DMS153 (cell line): Measurements from ENCODE around the gene NEK6.

Experiments used
- DNase-seq: peaks from one replicate; lab custom pipeline; 2025; lab: John Stamatoyannopoulos, UW

NEK6 gene

GRCh38 chr9:124354346-124355038 is 96.7 kb downstream of the NEK6 start:
- no peak for DNase-seq

DNA sequence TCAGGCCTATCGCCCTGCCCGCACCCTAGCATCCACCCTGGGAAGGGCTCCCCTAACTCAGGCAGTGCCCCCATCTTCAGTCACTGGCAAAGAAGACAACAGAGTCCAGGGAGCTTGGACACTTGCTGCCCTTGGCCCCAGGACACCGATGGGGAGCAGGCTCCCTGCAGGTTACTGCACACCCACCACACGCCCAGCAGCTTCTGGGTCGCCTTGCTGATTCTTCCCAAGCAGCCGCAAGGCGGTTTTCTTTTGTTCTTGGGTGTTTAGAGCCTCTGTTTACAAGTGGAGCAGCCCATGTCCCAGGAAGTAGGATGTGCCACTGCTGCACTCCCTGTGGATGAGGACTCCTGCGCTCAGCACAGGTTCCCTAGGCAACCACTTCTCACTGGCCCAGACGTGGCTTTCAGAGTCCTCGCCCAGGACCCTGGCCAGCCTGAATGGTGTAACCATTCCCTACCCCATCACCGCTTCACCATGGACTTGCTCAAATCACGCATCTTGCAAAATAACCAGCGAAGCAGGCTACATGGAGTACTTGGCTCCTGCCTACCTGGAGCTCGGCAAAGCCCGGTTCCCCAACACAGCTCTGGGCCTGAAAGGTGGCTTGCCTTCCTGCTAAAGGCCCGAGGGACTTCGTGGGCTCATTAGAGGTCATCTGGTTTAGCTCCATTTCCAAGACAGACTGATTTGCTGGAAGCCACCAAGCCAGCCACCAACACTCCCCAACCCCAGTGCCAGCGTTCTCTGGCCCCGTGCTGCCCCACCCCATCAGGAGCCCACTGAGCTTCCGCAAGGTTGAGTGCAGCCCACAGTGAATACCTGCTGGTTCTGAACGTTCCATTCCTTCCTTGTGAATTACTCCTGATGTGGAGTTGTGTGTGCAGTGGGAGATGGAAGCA is 97.5 kb downstream of the NEK6 start:
- no peak for DNase-seq

GRCh38 chr9:124355941-124356744 is 98.4 kb downstream of the NEK6 start:
- no peak for DNase-seq

- DNase-seq, result no peak
Observed at GRCh38 chr9:124356745-124357390, 99.1 kb downstream of the NEK6 start.

DNA sequence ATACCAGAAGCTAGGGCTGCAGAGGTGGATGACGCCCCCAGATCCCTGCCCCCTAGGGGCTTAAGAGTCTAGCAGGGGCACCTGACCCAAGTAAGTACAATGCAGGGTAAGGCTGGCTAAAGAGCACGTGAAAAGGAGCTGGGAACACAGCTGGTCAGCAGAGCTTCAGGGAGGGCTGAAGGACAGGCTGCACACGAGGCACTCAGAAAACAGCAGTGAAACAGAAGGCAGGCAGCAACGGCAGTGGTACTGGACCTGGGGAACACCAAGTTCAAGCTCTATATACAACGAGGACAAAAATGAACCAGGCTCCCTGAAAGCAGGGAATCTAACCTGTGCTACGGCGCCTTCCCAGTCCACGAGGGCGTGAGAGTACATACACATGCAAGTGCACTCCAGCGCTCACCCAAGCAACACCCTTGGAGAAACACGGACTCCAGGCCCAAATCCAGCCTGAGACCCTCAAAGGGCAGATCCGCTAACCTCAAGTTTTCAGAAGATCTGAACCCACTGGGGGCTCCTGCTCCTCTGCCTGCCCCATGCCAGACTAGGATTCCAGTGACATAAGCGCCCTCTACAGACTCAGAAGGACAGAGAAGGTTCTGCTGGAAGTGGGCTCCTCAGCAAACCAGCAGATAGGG is 100.1 kb downstream of the NEK6 start:
- DNase-seq, result no peak

DNA sequence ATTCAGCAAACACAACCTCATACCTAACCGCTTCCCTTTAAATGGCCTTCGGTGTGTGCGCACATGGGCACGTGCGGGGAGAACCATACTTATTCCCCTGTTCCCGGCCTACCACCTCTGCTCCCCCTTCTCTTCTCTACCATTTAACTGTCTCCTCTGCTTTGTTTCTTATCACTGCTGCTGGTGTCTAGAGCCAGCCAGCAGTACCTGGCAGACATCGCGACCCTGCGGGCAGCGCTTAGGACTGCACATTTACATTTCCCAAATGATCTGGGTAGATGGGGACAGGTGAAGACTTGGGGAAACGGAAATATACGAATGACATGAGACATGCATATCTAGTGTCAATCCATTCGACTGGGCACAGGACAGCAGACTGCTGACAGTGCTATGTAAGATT is 100.9 kb downstream of the NEK6 start:
- DNase-seq, result no peak

DNA sequence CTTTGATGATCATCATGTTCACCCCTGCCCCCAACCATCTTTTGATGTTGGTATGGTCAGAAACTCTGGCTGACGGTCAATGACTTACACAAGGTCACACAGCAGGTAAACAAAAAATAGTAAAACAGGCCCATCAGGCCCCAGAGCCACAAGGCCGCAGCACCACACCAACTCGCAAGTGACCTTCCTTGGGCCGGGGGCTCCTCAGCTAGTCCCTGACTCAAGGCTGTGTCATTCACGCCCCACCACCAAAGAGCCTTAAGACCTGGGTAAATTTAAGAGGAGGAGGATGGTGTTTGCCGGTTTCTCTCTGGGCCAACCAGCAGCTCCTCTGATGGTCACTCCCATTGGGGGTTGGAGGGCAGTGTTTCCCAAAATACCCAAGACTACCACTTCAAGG is 101.7 kb downstream of the NEK6 start:
- DNase-seq, result no peak

DNA sequence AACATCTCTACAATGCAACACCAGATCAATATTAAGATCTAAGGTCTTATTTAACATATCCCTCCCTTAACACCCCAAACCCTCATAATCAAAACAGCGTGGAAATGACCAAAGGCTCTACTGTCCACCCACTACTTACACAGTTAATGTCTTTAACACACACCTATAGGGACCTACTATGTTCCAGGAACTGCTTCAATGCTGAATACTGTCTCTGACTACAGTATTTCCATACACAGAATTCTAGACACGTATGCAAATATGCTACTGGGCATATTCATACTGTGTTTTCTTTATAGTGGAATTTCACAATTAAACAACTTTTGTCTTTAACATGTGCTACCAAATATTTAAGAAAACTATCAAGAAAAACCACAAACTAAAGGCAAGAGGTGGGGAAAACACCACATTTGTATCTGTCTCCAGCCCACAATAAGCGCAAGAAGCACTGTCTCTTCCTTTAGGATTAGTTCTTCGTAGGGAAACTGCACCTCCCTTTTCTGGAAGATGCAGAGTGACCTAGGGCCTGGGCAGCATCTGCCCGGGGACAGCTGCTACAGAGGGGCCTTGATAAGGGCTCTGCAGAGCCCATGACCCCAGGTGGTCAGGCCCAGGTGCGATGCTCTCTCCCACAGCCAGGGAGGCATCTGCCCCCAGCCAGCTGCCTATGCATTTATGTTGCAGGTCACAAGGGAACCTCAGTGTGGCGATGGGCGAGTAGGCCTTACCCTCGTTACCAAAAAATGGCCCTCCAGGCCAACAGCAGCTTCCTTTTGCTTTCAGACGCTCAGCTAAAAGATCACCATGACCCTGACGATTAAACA is 102.3 kb downstream of the NEK6 start:
- no peak for DNase-seq

GRCh38 chr9:124361128-124361527 is 103.4 kb downstream of the NEK6 start:
- no peak for DNase-seq

GRCh38 chr9:124363326-124364096 is 105.8 kb downstream of the NEK6 start:
- DNase-seq, result no peak

- no peak for DNase-seq
Observed at GRCh38 chr9:124364141-124364540, 106.4 kb downstream of the NEK6 start.

DNA sequence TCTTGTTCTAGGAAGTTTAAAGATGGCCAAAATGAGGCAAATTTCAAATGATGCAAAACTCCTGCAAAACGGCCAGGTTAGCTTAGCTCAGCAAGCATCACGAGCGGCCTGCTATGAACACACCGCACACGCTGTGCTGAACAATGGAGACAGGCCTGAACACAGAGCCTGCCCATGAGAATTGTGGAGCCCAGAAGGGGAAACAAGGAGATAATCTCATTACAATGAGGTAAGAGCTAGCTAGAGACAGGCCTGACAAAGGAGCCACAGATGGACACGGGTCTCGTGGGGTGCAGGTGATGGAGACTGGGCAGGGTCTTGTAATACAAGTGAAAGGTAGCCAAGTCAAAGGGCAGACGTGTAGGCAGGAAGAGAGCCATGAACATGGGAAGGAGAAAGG is 107.3 kb downstream of the NEK6 start:
- no peak for DNase-seq

DNA sequence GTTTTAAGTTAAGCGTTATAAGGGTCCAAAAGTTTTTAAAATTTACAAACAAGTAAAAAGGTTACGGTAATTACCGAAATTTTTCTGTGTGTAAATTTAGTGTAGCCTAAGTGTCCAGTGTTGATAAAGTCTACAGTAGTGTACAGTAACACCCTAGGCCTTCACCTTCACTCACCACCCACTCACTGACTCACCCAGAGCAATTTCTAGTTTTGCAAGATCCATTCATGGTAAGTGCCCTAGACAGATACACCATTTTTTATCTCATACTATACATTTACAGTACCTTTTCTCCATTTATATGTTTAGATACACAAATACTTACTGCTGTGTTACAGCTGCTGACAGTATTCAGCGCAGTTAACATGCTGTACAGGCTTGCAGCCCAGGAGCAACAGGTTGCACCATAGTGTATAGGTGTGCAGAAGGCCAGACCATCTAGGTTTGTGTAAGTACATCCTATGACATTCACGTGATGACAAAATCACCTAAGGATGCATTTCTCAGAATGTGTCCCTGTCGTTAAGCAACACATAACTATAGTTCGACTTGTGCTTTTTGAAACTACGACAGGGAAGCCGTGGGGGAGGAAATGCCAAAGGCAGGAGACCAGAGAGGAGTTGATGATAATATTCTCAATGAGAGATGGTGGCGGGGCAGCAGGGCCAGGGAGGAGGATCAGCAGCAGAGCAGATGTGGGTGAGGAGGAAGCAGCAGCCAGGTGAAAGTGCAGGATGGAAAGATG is 108.9 kb downstream of the NEK6 start:
- DNase-seq, result no peak

GRCh38 chr9:124368692-124369091 is 110.9 kb downstream of the NEK6 start:
- no peak for DNase-seq

DNA sequence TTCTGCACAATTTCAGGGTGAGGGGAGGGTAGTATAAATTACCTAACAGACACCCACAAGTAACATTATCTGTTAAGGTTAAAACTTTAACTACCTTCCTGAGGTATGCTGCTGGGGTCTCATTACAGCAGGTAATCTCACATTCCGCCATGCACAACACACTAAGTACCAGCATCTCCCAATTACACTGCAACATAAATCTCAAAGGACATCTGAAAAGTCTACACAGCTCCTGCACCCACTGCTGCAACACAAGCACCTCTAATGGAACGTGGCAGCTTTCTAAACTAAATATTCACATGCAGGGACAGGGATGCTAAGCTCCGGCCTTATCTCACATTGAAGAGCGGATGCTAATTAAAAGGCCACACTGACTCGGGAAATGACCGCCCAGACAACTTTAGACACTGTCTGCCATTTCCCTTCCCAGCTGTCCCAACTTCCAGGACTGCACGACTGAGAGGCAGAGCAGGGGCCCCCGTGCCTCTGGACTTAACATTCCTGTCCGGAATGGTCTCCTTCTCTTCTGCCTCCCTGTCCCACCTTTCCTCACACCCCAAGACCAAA is 111.6 kb downstream of the NEK6 start:
- no peak for DNase-seq

- no peak for DNase-seq
Observed at GRCh38 chr9:124370896-124371582, 113.3 kb downstream of the NEK6 start.

- DNase-seq, result no peak
Observed at GRCh38 chr9:124372038-124372437, 114.3 kb downstream of the NEK6 start.

DNA sequence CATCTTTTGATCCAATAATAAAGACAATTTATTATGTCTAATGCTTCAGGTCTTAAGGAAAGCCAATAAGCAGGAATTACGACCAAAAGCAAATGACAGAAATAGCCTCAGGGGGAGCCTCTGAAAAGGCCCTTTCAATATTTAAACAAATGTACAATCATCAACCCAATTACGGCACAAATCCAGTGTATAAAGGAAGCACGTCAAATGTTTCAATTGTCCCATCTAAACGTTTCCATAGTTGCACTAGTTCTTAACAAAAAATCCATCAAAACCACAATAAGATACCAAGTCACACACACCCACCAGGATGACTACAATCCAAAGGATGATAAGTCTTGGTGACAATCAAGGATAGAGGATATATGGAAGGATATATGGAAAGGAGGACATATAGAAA is 115.6 kb downstream of the NEK6 start:
- DNase-seq, result no peak
